ENCODE data around the gene USP24. TPM values are rescaled to one million over a fixed set of nuclear protein-coding genes. Genes with fewer than 3 reads are reported as not detected.
"Not testable (repeated sequence)": the region's sequence is repeated elsewhere in the genome, so short reads cannot be mapped to it uniquely, and the experiment has no call there.

Gene USP24
- total RNA-seq, 1 donor from 2014 or later, result 21.8 TPM

DNA sequence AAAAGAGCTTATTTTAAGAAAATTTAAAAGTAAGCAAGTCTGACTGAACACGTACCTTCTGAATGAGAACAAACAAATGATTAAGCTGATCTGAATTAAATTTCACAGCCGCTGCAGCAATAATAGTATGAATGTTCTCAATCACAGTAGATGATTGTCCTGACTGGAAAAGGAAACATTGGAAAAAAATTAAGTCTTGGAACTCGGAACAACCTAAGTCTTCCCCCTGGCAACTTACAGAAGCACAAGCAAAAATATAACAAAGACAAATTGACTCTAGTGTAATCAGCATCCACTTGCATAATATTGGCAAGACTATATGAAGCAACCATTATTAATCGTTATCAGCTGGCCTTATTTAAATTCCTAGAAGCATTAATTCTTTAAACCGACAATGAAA lies 60.5 kb downstream of the USP24 start:
- no peak for ATAC-seq

DNA sequence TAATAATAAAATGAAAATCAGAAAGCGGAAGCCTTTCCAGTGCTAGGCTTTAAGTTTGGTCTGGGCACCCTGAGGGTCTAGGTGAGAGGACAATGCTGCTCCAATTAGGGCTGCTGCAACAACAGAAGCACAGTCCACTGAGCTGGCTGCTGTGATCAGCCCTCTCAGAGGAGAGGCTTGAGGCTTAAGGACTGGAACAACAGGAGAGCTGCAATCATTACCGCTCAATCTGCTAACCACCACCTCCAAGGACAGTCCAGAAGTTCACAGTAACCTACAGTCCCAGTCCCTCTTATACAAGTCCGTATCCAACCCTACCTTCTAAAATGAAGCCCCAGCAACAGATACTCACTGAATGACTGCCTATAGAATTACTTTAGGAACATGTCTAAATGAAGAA lies 62.1 kb downstream of the USP24 start:
- no peak for ATAC-seq

DNA sequence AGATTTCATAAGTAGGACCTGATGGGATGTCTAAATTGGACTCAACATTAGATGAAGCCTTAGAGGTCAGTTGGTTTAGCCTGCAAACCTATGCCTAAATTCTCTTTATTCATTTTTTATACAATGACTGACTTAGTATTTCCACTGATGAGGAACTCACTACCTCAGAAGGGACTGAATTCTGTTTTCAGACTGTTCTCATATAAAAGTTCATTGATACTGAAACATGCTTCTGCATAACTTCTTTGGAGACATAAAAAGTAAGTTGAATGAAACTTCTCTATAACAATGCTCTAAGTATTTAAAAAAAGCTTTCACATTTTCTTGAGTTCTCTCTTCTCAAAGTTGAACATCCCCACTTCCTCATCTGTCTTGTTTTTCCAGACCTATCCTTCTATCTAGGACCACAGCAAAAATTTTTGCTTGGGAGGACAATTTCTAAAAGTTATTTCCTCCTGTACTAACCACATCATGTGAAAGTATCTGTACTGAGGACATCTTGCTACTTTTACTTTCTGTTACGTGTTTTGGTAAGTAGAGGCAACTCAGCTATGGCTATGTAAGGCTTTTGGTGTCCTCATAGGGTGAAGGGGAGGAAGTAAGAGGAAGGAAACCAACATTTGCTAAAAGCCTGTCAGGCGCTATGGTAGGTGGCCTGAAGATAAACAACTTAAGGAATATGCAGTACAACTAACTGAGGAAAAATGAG lies 64.1 kb downstream of the USP24 start:
- ATAC-seq, result no peak

DNA sequence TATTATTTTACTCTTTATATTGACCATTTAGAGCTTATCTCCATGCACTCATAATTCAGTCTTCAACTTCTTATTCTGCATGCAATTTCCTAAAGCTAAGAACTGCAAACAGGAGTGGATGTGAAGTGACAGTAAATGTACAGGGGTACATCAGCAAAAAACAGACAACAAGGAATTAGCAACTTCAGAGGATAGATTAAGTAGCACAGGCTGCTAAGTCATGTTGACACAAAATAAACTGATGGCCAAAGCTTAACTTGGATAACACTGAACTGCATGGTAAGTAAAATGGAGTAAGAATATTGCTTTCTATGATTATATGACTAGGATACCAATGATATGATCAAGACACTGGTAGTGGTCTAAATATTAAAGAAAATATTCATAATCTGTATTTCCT lies 66.5 kb downstream of the USP24 start:
- ATAC-seq, result no peak

DNA sequence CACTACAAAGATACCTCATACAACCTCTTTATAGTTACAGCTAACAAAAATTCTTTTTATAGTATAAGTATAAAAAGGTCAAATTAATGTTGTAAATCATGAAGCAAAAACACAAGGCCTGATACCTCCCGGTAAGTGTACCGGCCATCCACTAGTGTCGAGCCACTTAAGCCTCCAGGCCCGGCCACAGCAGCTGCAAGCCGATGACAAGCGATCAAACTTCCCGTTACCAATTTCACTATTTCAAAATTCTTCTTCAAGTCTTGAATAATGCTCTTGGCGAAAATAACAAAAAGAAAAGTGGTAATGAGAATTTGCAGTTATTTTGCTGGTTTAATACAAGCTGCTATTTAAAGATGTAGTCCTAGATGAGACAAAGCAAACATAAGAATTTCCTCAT lies 67.6 kb downstream of the USP24 start:
- ATAC-seq, result no peak

DNA sequence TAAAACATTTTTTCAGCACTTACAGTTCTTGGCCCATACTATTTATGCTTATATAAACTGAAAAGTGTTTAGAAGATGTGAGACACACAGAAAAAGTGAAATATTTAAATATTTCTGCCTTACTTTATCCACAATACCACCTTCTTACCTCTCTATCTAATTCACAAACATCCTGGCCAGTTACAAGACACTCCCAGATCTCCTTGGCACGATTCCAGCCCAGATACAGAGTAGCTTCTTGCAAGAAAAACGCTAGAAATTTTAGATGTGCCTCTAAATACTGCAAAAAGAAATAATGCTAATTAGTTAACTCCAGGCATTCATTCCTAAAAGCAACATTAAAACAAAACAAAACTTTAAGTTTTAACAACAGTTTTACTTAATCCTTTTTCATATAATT lies 68.4 kb downstream of the USP24 start:
- ATAC-seq, result no peak

DNA sequence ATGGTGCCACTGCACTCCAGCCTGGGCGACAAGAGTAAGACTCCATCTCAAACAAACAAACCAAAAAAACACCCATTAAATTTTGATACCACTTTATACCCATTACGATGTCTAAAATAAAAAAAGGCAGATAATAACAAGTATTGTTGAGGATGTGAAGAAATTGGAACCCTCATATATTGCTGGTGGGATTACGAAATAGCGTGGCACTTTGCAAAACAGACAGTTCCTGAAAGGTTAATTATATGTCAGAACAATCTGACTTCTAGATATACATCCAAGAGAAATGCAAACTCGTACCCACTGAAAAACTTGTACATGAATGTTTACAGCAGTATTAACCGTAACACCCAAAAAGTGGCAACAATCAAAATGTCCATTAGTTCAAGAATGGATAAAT lies 70.3 kb downstream of the USP24 start:
- ATAC-seq, result no peak

DNA sequence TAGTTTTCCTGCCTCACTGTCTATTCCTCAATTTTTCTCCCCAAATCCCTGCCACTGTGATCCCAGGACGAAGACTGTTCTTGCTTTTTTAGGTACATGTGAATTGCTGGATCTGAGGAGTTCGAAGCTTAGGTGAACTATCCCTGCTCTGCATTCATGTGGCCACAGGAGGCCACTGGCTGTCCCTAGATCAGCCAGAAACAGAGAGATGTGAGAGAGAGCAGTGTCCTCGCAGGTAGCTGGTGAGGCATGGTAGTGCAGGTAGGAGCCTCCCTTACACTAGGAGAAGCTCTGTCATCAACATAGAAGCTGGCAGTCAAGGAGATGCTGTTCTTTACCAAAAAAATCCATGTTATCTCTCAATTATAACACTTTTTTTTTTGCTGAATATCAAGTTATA lies 71.5 kb downstream of the USP24 start:
- peak; percentile 56 for ATAC-seq

DNA sequence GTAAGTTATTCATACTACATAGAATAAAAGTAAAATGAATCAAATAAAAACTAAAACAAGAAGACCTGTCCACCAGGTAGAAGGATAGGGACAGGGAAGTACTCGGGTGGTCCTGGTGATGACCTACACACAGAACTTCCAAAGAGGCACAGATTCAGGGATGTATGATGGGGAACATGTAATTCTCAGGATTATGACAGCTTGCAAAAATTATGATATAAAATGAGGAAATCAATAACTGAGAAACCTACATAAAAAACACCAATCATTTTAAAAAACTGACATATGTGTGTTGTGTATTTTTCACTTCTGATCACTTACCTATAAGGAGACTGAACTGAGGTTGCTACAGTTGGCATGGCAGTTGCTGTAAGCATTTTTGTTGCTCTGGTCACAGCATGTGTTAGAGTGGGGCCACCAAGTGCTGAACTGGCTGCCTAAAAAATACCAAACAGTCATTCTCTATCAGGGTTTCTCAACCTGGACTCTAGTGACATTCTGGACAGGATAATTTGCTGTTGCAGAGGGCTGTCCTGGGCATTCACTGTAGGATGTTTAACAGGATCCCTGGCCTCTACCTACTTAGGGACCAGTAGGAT lies 73.8 kb downstream of the USP24 start:
- ATAC-seq, result no peak

DNA sequence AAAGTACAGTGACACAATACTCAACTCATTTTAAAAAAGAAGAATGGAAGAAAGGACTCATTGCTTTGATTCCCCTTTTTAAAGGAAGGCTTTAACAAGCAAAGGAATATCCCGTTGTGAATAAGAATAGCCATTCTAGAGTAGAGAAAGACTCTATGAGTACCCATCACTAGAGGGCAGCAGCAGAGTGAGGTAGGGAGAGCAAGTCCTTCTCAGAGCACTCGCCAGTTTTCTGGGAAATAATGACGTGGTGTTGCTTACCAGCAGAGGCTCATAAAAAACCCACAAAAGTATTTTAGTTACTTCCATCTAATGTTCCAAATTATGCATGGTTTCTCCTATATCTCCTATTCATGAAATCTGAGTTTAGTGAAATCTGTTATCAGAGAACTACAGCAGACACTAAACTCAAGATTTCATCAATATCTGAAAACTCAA lies 74.6 kb downstream of the USP24 start:
- peak; percentile 90 for ATAC-seq

DNA sequence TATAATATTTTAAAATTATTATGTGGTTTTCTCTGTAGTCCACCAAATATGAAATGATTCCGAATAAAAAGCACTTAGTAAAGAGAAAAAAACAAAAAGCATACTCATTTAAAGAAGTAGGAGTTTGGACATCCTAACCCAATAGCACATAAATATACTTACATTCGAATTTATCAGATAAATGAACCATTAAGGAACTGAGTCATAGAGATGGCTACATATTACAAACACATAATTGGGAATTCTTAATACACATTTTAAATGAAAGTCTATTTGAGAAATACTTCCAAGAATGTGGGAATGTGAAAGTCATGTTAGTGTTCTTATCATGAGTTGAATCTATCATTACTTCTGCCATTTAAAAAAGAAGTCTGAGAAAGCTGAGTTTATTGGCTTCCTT lies 75.0 kb downstream of the USP24 start:
- ATAC-seq, result no peak

DNA sequence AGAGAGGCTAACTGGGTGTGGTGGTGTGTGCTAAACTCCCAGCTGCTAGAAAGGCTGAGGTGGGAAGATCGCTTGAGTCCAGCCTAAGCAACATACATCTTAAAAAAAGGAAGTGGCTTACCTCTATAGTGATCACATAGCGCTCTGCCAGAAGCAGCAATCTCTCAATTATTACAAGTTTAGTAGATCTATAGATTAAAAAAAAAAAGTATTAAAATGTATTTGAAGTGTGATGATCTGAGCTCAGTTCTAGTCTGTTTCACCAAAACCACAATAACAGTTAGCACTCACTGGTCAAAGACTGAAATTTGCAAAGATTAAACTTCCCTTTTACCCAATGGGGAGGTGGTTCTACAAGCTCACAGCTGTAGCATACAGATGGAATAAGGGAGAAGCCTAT lies 76.3 kb downstream of the USP24 start:
- no peak for ATAC-seq

DNA sequence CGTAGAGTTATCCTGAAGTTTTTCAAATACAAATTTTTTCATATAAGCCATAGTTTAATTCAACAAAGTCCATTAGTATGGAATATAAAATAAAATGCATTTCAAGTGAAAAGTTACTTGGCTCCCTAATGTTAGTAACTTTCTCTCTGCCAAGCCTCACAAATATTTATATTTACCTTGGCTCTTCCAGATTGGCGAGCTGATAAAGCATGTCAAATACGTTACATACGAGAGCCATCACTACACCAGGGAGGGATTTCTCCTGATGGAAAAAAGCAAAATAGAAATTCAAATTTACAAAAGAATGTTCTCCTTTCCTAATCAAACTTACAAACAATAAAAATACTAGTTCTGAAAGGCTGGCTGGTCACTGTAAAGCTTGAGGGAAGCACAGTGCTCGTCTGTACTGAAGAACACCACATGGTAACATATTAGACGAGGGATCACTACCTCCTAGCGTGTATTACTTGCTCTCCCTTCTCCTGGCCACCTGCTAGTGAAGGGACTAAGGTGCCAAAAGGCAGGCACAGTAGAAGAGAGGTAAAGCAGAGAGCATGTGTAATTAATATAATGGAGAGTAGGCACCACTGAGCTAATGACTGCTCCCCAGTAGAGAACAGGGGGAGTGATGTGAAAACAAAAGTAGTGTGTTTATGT lies 80.9 kb downstream of the USP24 start:
- no peak for ATAC-seq

DNA sequence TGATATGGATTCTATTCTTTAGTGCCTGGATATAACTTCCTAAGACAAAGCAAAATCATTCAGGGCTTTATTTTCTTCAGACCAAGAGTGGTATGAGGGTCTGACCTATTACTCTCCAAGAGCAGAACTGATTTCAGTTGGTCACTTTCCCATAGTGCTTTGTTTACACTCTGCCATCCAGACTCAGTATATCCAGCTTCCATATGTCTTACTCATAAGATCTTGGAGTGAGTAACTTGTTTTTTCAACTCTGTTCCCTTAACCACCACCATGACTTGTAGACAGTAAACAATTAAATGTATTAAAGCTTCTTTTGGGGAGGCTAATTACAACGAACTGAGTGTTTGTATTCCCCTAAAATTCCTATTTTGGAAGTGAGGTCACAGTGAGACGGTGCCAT lies 83.4 kb downstream of the USP24 start:
- no peak for ATAC-seq

DNA sequence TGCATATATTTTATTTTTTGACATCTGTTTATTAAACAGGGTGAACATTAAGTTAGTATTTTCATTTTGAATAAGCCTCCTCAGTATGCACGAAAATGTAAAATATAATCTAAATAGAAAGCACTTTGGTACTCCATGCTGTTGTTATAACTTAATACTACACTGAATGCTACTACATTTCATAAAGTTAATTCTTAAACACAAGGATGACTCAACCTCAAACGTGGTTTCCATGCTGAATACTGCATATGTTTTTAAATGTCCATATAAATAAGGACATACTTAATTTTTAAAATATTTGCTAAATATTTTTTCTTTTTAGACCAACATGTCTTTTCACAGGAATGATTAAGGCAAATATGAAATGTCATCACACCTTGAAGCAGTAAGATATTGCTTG lies 83.9 kb downstream of the USP24 start:
- no peak for ATAC-seq

DNA sequence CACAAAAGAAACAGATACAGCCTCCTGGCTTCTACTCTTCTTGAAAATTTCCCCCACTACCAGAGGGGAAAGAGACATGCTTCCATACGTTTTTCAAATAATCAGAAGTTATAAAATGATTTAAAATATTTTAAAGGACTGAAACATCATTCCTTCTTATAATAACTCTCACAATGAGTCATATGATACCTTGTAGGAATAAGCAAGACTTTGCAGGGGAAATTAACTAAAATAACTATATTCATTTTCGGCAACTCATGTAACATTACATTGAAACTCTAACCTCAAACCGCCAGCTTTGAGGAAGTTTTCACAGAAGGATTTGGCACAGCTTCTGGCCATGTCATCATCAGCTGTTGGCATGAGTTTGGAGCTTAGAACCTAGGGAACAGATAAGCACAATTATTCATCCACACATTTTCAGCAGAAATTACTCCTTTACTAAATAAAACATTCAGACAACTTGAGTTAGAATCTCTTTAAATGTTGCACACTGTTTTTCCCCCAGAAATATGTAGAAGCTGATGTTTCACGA lies 85.9 kb downstream of the USP24 start:
- no peak for ATAC-seq

DNA sequence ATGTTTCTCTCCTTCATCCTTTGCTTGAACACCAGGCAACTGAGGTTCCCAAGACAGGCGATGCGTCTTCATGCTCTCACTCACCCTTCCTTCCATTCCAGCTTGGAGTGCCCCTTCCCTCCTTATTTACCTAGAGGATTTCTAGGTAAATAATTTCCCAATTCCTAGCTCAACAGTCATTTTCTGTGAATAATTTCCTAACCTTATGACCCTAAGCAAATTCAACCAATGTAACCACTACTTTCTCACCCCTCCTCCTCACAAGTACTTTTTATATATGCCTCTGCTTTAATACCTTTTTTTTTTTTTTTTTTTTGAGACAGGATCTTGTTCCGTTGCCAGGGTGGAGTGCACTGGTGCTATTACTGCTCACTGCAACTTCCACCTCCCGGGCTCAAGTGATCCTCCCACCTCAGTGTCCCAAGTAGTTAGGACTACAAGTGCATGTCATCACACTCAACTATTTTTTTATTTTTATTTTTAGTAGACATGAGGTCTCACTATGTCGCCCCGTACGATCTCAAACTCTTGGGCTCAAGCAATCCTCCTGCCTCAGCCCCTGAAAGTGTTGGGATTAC lies 86.7 kb downstream of the USP24 start:
- ATAC-seq, result no peak

DNA sequence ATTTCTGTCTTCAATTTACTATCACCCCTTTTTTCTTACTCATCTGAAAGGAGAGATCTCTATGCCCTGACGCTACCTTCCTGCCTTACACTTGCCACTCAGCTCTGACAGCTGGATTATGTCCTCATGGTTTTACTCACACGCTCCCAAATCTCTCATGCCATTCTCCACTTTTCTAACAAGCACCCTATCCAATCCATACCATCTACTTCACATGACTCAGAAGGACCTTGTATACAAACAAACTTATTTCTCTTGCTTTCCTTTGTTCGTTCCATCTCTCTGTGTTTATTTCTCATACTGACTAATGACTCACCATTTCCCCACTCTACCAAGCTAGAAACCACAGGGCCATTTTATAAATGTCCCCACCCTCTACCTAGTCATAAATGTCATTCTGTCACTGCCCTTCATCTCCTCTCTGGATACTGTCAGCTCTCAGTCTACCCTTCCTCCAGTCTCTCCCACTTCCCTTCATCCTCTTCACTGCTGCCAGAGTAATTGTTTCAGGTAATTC lies 87.3 kb downstream of the USP24 start:
- ATAC-seq, result no peak

DNA sequence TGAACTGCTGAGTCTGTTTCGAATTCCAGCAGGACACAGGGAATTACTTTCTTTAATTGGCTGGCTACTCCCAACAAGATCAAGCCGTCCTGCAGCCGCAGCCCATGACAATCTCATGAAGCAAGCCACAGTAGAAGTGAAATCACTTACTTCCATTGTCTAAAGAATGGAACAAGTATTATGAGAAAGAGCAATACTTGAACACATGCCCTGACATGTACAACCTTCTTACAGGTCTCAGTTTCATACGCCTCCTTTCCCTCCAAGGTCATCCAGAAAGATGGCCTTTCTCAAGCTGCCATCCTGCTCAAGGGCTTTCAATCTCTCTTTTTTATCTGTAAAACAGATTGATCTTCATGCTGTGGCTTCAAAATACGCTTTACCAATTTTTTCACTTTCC lies 90.7 kb downstream of the USP24 start:
- ATAC-seq, result peak; percentile 73

DNA sequence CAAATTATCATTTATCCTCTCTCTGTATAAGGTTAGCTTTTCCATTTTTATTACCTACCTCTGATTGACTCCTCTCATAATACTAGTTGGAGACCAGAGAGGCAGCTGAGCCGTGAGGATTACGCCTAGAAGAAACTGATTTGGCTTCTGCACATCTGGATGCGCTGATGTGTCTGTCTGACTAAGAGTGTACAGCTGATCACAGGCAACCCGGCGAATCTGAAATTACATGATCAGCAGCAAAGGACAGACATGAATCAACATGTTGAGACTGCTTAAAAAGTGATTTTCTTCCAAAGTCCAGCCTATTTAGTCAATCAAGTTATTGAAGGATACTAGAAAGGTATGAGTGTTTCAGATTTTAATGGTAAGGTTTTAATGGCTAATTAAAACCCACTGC lies 94.6 kb downstream of the USP24 start:
- ATAC-seq, result peak; percentile 23

DNA sequence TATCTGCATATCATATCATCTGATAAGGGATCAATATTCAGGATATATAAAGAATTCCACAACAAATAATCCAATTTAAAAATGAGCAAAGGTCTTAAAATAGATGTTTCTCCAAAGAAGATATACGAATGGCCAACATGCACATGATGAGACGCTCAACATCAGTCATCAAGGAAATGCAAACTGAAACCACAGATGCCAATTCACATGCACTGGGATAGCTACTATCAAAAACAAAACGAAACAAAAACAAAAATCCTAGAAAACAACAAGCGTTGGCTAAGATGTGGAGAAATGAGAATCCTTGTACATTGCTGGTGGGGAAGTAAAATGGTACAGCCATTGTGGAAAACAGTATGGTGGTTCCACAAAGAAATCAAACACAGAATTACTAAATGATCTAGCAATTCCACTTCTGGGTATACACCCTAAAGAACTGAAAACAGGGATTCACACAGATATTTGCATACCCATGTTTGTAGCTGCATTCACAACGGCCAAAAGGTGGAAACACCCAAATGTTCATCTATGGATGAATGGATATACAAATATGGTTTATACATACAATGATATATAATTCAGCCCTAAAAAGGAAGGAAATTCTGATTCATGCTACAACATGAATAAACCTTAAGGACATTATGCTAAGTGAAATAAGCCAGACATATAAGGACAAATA lies 96.4 kb downstream of the USP24 start:
- ATAC-seq, result no peak

DNA sequence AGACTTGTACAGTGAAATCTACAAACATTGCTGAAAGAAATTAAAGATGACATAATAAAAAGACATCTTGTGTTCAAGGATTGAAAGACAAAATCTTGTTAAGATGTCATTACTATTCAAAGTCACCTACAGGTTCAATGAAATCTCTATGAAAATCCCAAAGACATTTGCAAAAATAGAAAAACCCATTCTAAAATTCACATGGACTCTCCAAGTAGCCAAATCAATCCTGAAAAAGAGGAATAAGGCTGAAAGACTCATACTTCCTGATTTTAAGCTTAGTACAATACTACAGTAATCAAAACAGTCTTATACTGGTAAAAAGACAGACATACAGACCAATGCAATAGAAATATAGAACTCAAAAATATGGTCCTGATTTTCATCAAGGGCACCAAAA lies 97.2 kb downstream of the USP24 start:
- ATAC-seq, result no peak

DNA sequence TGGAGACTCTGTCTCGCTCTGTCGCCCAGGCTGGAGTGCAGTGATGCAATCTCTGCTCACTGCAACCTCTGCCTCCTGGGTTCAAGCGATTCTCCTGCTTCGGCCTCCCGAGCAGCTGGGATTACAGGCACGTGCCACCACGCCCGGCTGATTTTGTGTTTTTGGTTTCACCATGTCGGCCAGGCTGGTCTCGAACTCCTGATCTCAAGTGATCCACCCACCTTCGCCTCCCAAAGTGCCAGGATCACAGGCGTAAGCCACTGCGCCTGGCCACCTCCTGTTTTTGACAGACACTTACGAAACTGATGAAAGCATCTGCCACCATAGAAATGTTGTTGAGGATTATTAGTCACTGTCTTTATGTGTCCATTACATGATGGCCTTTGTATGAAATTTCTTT lies 106.2 kb downstream of the USP24 start:
- ATAC-seq, result not testable (repeated sequence)
